ENCODE measurements around the gene GCH1. TPM values are rescaled to one million over a fixed set of nuclear protein-coding genes. Genes with fewer than 3 reads are reported as not detected.

GCH1 gene
- total RNA-seq, 4 donors from 2014 or later, result 15.7 to 29.2 (median 28.1) TPM

DNA sequence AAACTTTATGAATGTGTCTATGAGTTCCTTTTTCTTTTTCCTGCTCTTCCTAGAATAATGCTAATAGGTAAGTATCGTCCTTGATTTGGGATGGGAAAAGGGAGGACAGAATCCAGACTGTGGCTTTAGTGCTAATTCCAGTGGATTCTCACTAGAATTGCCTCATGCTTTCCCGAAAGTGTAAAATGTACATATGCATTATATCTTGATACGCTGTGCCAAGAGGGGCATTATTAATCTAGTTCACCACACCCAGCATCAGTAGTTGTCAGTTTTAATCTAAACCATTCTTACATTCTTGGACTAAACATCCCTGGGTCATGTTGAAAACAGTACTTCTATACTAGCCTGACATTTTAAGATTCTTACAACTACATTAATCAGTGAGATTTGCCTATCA, 49.3 kb downstream of the GCH1 start:
- H3K27me3 ChIP-seq, result no peaks in the 10 kb centered on the region
- TF ChIP-seq, protein P1, sequence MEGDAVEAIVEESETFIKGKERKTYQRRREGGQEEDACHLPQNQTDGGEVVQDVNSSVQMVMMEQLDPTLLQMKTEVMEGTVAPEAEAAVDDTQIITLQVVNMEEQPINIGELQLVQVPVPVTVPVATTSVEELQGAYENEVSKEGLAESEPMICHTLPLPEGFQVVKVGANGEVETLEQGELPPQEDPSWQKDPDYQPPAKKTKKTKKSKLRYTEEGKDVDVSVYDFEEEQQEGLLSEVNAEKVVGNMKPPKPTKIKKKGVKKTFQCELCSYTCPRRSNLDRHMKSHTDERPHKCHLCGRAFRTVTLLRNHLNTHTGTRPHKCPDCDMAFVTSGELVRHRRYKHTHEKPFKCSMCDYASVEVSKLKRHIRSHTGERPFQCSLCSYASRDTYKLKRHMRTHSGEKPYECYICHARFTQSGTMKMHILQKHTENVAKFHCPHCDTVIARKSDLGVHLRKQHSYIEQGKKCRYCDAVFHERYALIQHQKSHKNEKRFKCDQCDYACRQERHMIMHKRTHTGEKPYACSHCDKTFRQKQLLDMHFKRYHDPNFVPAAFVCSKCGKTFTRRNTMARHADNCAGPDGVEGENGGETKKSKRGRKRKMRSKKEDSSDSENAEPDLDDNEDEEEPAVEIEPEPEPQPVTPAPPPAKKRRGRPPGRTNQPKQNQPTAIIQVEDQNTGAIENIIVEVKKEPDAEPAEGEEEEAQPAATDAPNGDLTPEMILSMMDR (IDR thresholded peaks at IDR 0.05), result no peak
- no peak for DNase-seq
- no peaks in the 10 kb centered on the region for H3K36me3 ChIP-seq
- no peak overlapping the region for H3K4me3 ChIP-seq
- no peaks in the 10 kb centered on the region for H3K4me1 ChIP-seq
- H3K27ac ChIP-seq, result no peak overlapping the region
- H3K9me3 ChIP-seq, result no peaks in the 10 kb centered on the region

DNA sequence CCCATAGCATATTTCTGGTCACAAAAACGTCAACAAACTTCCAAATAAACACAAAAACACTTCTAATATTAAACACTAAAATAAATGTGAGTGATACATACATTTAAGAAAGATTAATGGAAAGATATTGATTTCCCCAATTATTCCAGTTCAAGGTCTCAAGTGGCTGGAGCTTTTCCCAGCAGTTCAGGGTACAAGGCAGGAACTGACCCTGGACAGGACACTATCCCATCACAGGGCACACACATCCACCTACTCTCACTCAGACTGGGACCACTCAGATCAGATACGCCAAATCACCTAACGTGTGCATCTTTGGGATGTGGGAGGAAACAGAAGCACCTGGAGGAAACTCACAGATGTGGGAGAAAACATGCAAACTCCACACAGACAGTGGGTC, 50.4 kb downstream of the GCH1 start:
- no peaks in the 10 kb centered on the region for H3K9me3 ChIP-seq
- no peak for DNase-seq
- H3K27me3 ChIP-seq, result no peaks in the 10 kb centered on the region
- H3K4me3 ChIP-seq, result no peak overlapping the region
- no peaks in the 10 kb centered on the region for H3K36me3 ChIP-seq
- H3K4me1 ChIP-seq, result no peaks in the 10 kb centered on the region
- TF ChIP-seq, protein P1 (IDR thresholded peaks at IDR 0.05), result no peak
- no peak for TF ChIP-seq POLR2A (IDR thresholded peaks at IDR 0.05)
- no peak overlapping the region for H3K27ac ChIP-seq

DNA sequence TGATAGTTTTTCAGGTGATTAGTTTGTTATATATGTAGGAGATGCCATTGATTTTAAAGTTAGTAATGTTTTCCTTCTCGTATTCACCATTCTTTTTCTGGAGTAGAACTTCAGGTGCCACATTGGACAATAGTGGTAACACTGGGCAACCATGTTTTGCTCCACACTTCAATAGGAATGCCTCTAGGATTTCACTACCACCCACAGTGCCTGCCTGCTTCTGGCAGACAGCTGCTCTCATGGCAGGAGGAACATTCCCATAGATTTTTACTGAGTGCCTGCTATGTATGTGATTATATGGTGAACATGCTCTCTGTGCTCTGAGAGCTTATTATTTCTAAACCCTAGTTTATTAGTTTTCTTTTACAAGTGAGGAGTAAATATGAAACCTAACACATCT, 53.7 kb downstream of the GCH1 start:
- TF ChIP-seq, protein P1 (IDR thresholded peaks at IDR 0.05), result no peak
- DNase-seq, result no peak
- no peaks in the 10 kb centered on the region for H3K4me1 ChIP-seq

DNA sequence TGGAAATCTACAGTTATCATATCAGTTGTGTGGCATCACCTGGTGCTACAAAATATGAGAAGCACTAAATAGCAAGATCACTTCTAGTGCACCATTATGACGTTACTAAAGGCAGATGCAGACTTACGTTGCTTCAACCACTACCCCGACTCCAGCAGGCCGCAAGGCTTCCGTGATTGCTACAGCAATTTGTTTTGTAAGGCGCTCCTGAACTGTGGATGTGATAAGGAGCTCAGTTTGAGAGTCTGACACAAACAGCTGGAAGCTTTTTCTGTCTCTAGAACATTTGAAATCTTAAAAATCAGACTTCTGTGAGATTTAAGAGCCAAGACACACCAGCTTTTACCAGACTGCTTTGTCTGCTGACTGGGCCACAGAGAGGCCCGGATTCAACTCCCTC, 57.0 kb downstream of the GCH1 start:
- no peak for DNase-seq
- no peaks in the 10 kb centered on the region for H3K9me3 ChIP-seq
- no peak overlapping the region for H3K27ac ChIP-seq
- no peaks in the 10 kb centered on the region for H3K27me3 ChIP-seq
- H3K4me3 ChIP-seq, result no peak overlapping the region
- no peaks in the 10 kb centered on the region for H3K36me3 ChIP-seq
- no peak for TF ChIP-seq POLR2A (IDR thresholded peaks at IDR 0.05)
- TF ChIP-seq, protein P1 (IDR thresholded peaks at IDR 0.05), result no peak
- H3K4me1 ChIP-seq, result no peaks in the 10 kb centered on the region

More for the DNA sequence above, 53.7 kb downstream of the GCH1 start:
- H3K27ac ChIP-seq, result no peak overlapping the region
- no peak overlapping the region for H3K4me3 ChIP-seq
- no peaks in the 10 kb centered on the region for H3K36me3 ChIP-seq
- no peaks in the 10 kb centered on the region for H3K27me3 ChIP-seq
- no peaks in the 10 kb centered on the region for H3K9me3 ChIP-seq

DNA sequence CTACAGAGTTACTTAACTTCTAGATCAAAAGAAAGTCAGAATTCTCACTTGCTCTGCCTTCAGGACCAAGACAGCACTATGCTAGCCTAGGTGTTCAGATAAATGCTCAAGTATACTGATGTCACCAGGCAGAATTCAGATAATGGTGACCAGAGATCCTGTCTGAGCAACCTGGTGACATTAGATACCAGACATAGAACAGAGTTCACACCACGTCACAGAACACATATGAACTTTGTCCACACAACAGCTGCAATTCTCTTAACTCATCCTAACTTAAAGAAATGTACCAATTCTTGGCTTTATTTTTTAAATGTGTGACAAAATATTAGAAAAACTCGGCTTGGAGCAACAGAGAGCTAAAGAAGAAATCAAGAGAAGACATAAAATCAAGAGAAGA, 58.1 kb downstream of the GCH1 start:
- Histone ChIP-seq H3K36me3 (no peaks in the 10 kb centered on the region), H3K9me3 (no peaks in the 10 kb centered on the region), H3K27ac (peak overlapping the region in 2 of 4 donors; percentile 22 to 64), H3K4me1 (no peaks in the 10 kb centered on the region), H3K27me3 (no peaks in the 10 kb centered on the region), H3K4me3 (no peak overlapping the region)
- peak in 1 of 3 donors; percentile 66 for DNase-seq
- TF ChIP-seq, protein P1 (IDR thresholded peaks at IDR 0.05), result no peak
- TF ChIP-seq POLR2A (IDR thresholded peaks at IDR 0.05), result peak in 1 of 2 donors; percentile 49

DNA sequence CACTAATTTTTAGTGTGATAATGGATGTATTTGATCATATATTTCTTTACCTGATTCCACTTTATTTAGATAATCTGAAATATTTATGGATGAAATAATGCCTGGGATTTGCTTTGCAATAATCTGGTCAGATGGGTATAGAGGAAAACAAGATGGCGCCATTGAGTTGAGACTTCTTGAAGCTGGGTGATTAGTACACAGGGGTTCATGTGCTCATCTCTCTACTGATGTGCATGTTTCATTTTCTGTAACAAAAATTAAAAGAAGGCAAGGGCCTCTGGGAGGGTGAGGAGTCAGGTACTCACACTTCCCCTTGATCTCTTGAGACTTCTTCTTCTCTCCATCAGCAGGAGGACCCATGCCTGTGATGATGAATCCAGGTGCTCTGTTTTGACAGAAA, 61.8 kb downstream of the GCH1 start:
- DNase-seq, result no peak
- Histone ChIP-seq H3K4me1 (no peaks in the 10 kb centered on the region), H3K4me3 (no peak overlapping the region), H3K9me3 (no peaks in the 10 kb centered on the region), H3K36me3 (no peaks in the 10 kb centered on the region), H3K27me3 (no peaks in the 10 kb centered on the region), H3K27ac (no peak overlapping the region)
- no peak for TF ChIP-seq POLR2A (IDR thresholded peaks at IDR 0.05)
- TF ChIP-seq, protein P1 (IDR thresholded peaks at IDR 0.05), result no peak
